GM12801 (cell line): ENCODE measurements around the gene HECW1.

Experiments used
- TF ChIP-seq, protein P1 (sequence below): IDR thresholded peaks from one replicate; pipeline ENCODE4 v1.5.1; 2011; ENCODE audit warnings: control low read depth; ENCODE audit not compliant: insufficient read length; ENCODE audit errors: extremely low read depth

HECW1 gene

DNA sequence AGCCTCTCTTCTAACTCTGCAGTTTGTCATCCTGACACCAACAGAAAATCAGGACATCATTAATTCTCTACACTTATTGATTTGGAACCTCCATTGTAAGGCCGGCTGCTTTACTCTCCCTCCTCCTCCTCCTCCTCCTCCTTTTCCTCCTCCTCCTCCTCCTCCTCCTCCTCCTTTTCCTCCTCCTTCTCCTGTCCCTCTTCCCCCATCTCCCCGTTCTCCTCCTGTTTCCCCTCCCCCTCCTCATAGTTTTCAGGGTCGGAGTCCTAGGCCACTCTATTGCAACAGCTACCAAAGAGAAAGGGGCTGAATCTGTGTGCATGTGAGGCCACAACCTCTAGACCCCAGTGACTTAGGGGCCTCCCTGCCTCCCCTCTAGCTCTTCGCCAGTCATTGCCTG lies 136.1 kb downstream of the HECW1 start:
- TF ChIP-seq, protein P1, sequence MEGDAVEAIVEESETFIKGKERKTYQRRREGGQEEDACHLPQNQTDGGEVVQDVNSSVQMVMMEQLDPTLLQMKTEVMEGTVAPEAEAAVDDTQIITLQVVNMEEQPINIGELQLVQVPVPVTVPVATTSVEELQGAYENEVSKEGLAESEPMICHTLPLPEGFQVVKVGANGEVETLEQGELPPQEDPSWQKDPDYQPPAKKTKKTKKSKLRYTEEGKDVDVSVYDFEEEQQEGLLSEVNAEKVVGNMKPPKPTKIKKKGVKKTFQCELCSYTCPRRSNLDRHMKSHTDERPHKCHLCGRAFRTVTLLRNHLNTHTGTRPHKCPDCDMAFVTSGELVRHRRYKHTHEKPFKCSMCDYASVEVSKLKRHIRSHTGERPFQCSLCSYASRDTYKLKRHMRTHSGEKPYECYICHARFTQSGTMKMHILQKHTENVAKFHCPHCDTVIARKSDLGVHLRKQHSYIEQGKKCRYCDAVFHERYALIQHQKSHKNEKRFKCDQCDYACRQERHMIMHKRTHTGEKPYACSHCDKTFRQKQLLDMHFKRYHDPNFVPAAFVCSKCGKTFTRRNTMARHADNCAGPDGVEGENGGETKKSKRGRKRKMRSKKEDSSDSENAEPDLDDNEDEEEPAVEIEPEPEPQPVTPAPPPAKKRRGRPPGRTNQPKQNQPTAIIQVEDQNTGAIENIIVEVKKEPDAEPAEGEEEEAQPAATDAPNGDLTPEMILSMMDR: no peak

DNA sequence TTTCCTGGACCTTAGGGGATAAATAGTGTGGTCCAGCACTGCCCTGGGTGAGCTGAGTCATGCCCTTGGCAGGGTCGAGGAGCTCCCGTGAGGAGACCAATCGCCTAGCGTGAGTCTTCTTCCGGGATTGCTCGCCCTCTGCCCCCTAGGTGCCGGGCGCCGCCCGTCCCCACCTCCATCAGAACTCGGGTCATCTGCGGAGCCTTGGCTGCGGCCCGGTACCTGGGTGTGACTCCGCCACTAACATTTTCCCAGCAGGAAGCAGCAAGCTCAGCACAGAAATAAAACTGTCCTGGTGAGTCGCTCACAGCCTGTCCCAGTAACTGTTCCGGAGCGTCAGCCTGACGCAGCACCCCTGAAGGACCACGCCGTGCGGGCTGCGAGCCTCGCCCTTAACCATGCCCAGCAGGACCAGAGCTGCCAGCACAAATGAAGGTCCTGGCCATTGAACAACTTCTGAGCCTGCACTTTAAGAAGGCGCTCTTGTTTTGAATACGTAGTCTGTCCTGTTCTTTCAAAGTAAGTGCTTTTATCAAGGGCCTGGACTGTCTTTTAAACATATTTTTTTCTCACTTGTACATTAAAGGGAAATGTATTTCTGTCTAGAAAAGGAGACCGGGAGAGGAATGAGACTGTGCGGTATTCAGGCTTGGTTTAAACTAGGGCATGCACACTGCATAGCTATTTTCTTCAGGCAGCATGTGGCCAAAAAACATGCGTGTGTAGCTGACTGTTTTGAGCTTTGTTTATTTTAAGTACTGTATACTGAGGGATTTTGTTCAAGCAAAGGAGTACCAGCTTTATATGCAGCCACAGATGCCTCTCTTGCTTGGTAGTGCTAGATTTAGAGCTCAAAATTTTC lies 136.7 kb downstream of the HECW1 start:
- TF ChIP-seq, protein P1: no peak

DNA sequence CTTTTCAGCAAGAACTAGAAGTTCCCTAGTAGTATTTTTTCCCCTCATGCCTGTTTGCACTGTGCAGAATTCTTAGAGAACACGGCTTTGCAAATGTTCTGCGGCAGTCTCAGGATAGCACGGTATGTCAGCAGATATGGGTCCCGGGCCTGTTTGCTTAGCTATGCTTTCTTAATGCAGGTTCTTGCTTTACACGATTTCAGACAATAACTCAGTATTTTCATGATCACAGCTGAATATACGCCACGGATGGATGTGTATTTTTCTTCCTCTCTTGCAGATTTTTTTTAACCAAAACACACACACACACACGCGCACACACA lies 137.3 kb downstream of the HECW1 start:
- TF ChIP-seq, protein P1: no peak

DNA sequence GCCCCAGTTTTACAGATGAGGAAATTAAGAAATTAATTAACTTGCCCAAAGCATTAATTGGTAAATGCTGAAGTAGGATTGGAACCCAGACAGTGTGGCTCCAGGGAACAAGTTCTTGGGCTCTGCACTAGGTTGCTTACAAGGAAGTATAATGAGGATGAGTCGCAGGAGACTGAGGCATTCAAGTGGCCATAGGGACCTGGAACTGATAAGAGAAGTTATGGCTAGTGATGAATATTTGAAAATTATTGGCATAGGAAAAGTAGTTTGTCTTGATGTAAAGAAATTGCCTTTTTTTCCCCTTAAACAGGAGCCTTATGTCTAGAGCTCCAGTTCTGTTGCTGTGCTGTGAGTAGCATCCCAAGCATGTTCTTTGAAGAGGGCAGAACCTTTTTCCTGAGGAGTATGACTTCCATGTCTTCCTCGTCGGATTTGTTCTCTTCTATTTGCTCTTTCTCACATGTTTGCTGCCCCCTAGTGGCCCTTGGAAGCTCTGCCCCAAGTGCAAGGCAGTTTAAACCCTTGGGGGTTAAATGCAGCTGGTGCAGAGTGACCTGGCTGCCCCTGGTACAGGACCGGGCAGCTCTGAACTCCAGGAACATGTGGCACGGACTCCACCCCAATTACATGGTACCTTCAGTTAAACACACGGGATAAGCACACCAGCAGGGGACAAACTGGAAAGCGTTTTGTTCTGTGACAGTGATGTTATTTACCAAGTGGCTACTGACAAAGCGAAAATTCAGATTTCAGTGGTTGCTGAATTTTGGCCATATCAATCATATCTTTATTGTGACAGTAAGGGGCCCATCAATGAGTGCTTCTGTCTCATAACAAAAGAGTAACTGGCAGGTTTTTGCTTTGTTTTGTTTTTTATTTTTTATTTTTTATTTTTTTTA lies 148.8 kb downstream of the HECW1 start:
- TF ChIP-seq, protein P1: peak; percentile 78

DNA sequence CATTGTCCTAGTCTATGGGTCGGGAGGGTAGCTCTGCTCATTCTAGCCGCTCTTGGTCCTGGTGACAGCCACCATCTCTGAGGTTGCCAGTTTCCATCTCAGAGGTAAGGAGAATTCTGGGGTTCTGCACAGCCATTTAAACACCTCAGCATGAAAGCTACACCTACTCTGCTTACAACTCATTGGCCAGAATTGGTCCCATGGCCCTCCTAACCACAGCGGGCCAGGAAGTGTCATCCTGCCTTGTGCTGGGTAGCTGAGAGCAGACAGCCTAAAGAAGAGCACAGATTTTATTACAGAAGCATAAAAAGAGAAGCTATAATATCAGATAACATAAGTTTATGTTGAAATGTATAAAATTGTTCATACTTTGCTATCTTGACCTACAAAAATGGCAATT lies 152.7 kb downstream of the HECW1 start:
- TF ChIP-seq, protein P1: no peak

DNA sequence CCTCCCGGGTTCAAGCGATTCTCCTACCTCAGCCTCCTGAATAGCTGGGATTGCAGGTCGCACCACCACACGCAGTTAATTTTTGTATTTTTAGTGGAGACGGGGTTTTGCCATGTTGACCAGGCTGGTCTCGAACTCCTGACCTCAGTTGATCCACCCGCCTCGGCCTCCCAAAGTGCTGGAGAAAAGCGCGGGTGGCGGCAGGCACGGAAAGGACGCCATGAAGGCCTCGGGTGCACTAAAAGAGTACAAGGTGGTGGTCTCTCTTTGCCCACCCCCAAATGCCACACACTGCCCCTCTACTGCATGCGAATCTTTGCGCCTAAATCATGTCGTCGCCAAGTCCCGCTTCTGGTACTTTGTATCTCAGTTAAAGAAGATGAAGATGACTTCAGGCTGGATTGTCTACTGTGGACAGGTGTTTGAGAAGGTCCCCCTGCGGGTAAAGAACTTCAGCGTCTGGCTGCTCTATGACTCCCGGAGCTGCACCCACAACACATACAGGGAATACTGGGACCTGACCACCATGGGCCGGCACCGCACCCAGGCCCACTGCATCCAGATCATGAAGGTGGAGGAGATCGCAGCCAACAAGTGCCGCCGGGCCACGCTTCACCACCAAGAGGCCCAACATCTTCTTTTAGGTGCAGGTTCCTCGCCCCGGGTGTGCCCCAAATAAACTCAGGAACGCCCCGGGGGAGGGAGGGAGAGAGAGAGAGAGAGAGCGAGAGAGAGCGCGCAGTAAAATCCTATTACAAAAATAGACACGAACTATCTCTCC lies 161.7 kb downstream of the HECW1 start:
- TF ChIP-seq, protein P1: no peak

DNA sequence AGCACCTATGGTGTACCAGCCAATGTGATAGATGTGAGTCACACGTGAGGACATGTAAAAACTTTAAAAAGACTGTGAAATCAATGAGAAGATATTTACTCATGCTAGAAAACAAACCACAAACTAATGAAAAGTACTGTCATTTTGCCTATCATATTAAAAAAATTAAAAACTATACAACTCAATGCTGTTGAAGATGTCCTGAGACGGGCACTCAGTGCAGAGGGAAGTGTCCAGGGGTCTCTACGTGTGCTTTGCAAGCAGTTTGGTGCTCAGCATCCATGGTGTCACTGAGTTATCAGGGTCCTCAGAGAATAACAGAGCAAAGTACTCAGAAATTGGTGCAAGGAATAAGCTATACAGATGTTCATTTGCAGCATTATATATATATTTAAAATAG lies 162.3 kb downstream of the HECW1 start:
- TF ChIP-seq, protein P1: no peak
